DLD1 (cell line): ENCODE results near the gene RNF151.

ENCODE experiments used
- in situ Hi-C: cut with HindIII; loops from 2 replicates; pipeline ENCODE4 v1.10.0; 2017; ENCODE audit warnings: low sequenced_read_pairs

RNF151 gene

DNA sequence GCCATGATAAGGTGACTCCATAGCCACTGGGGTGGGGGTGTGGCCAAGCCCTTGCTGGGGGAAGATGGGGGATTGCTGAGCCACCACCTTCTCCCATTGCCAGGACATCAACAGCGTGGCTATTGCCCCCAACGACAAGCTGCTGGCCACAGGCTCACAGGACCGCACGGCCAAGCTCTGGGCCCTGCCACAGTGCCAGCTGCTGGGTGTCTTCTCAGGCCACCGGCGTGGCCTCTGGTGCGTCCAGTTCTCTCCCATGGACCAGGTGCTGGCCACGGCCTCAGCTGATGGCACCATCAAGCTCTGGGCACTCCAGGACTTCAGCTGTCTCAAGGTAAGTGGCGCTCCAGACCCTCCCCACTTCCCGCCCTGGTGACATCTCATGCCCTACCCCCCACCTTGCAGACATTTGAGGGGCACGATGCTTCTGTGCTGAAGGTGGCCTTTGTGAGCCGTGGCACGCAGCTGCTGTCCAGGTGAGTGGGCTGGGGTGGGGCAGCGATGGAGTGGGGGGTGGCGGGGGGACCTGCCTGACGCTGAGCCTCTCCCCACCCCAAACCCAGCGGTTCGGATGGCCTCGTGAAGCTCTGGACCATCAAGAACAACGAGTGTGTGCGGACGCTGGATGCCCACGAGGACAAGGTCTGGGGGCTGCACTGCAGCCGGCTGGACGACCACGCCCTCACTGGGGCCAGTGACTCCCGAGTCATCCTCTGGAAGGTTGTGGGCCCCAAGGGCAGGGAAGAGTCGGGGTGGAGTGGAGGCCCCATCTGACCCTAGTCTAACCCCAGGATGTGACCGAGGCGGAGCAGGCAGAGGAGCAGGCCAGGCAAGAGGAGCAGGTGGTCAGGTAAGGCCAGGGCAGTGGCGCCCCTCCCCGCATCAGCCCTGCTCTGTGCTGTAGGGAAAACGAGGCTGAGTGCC, 10.6 kb downstream of the RNF151 start:
- in situ Hi-C loops: no loop called here

DNA sequence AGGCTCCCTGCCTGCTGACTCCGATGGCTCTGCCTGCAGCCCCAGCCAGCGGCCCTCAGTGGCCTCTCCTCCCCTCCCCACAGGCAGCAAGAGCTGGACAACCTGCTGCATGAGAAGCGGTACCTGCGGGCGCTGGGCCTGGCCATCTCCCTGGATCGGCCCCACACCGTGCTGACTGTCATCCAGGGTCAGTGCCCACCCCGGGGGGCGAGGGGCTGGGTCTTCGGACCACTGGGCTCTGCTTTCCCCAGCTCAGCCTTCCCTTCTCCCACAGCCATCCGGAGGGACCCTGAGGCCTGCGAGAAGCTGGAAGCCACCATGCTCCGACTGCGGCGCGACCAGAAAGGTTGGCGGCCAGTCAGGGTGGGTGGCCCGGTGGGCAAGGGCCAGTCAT, 11.2 kb downstream of the RNF151 start:
- in situ Hi-C loops: no loop called here

DNA sequence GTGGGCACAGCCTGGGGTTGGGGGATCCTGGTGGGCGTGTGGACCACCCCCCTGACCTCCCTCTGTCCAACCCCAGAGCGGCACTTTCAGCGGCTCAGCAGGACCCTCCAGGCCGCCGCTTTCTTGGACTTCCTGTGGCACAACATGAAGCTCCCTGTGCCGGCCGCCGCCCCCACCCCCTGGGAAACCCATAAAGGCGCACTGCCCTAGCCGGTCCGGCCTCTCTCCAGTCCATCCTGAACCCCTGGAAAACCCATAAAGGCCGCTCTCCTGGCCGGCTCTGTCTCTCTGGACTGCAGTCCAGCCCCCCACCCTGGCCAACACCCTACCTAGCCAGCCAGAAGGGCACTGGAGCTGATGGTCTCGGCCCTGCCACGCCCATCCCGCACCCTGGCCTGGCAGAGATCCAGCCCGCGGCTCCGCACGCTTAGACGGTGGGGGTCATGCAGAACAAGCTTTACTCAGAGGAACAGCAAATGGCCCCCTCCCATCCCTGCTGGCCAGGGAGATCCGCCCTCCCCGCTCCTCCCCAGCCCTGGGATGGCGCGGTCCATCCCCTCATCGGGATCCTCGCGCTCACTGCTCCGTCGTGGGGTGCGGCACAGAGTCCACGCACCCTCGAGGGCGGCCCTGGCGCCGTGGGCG, 11.9 kb downstream of the RNF151 start:
- in situ Hi-C loops: no loop called here

- in situ Hi-C loops: no loop called here
Measured at GRCh38 chr16:1979271-1980029, 12.8 kb downstream of the RNF151 start.

DNA sequence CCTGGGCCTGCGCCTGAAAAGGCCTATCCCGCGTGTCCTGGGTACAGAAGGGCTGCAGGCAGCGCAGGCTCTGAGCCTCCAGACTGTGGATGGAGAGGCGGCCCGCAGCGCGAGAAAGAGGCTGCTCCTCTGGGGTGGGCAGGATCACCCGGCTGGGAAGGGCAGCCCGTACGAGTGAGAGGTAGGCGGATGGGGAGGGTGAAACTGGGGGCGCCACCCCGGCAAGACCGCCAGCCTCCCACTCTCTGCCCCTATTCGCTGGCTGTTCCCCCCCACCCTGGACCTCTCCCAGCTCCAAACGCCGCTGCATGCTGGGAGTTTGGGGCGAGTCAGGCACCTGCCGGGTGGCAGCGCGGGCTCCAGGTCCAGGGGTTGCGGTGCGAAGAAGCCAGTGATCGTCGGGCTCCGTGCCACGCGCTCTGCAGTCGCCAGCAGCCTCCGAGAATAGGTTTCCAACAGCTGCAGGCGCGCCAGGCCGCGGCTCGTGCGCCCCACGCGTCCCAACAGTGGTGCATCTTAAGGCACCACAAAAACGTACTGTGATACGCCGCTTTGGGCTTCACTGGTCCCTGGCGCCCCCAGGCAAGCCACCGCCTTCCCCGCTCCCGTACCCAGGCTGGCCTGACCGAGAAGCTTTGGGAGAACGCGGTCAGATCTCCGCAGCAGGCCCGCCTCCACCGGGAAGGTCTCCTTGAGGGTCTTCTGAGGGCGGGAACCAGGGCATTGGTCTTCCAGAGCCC, 13.5 kb downstream of the RNF151 start:
- in situ Hi-C loops: no loop called here

DNA sequence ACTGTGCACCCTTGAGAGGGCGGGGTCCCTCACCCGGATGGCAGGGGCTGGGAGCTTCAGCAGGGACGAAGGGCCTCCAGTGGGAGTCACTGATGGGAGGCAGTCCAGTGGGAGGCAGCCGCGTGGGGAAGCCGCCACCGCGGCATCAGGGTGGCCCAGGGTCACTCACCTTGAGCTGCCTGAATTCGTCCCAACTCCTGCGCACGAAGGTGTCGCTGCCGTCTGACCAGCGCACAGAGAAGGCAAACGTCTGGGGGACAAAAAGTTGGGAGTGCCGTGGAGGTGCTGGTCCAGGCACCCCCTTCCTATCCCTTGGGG, 14.1 kb downstream of the RNF151 start:
- in situ Hi-C loops: no loop called here

GRCh38 chr16:1981398-1981836, 14.8 kb downstream of the RNF151 start, which contains the start of gene NOXO1:
Gene NOXO1, minus strand, starts transcription at chr16:1981469. Its CDS starts 290 bp downstream, at chr16:1981179.
- in situ Hi-C loops: no loop called here

- in situ Hi-C loops: no loop called here
Measured at GRCh38 chr16:1982013-1982433, 15.4 kb downstream of the RNF151 start.

DNA sequence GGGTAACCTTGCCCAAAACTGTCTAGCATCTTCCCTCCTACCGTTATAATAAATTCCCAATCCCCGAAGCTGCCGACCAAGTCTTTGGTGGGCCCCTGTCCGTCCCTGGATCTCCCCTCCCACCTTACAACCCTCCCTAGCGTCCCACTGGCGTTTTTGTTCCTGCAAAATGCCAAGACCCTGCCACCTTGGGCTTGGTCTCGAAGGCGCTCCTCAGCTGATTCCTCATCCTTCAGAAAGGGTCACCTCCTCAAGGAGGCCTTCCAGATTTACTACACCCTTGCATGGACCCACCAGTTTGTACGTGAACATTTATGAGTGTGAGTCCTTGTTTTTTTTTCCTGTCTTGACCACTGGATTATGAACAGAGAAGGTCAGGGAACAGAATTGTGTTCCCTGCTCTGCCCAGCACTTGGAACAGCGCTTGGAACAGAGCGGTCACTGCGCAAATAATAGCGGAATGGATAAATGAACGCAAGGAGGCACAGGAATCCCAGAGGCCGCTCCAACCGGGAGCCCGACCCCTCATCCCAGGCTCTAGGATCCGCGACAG, 16.4 kb downstream of the RNF151 start:
- in situ Hi-C loops: no loop called here

DNA sequence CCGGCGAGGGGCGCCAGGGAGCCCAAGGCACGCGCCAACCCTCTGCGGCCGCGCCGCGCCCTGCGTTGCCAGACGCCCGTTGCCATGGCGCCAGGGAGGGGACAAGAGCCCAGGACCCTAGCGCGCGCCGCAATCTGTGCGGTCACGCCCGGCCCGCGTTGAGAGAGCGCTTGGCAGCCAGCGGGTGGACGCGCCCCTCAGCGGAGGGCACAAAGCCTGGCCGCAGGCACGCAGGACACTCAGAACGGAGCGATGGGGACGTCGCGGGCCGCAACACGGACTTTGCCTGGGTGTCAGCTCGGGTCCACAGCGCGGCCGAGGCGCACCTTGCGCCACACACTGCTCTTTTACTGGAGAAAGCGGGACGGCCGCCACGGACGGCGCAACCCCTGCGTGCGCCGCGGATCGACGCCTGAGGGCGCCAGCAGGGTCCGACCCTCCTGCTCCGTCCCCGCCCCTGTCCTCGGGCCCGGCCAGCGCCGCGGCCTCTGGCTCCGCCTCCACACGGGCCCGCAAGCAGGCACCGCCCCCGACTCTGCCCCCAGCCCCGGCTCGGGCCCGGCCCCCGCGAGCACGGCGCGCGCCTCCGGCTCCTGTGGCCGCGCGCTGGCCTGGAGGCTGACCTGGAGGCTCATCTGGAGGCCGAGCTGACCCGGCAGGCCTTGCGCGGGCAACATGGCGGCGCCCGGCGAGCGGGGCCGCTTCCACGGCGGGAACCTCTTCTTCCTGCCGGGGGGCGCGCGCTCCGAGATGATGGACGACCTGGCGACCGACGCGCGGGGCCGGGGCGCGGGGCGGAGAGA, 17.1 kb downstream of the RNF151 start, which contains the start of gene GFER:
GFER (plus strand) TSS at position 650 of the 803 bp plus-strand sequence; CDS start at position 676, 26 bp downstream.
- in situ Hi-C loops: no loop called here

DNA sequence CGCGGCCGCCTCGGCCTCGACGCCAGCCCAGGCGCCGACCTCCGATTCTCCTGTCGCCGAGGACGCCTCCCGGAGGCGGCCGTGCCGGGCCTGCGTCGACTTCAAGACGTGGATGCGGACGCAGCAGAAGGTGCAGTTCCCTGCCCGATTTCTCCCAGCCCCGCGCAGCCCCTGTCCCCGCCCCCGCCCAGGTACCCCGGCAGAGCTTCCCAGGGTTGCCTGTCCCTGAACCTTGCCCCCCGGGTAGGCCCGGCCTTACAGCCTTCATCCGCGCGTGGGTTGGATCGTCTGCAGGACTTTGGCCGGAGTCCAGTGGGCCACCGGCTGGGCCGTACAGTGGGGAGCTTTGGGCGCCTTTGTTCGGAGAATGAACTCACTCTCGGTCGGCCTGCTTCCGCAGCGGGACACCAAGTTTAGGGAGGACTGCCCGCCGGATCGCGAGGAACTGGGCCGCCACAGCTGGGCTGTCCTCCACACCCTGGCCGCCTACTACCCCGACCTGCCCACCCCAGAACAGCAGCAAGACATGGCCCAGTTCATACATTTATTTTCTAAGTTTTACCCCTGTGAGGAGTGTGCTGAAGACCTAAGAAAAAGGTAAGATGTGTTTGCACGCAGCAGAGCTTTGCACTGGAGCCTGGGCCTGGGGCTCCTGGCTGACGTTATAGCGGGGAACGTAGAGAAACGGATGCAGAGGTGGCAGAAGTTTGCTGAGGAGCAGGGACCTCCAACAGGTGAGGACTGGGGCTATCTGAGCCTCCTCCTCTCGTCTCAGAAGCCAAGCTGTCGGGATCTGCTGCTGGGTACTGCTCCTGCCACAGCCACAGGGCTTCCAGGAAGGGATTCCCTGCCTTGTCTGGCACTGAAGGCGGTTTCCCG, 17.9 kb downstream of the RNF151 start:
- in situ Hi-C loops: no loop called here

GRCh38 chr16:1985466-1986150, 19.0 kb downstream of the RNF151 start:
- in situ Hi-C loops: no loop called here

GRCh38 chr16:1987198-1987597, 20.5 kb downstream of the RNF151 start:
- in situ Hi-C loops: no loop called here

- in situ Hi-C loops: no loop called here
Measured at GRCh38 chr16:1989209-1990100, 22.8 kb downstream of the RNF151 start, which contains the start of gene SYNGR3. Gene SYNGR3, plus strand, starts transcription at chr16:1989970. Its CDS starts 133 bp downstream, at chr16:1990103.

DNA sequence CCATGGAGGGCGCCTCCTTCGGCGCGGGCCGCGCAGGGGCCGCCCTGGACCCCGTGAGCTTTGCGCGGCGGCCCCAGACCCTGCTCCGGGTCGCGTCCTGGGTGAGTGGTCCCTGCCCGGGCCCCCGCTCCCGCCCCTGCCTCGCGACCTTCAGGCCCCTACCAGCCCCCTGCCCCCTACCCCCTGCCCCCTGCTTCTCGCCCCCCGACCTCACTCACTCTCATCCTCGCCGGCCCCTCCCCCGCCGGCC, 23.4 kb downstream of the RNF151 start:
- in situ Hi-C loops: no loop called here

DNA sequence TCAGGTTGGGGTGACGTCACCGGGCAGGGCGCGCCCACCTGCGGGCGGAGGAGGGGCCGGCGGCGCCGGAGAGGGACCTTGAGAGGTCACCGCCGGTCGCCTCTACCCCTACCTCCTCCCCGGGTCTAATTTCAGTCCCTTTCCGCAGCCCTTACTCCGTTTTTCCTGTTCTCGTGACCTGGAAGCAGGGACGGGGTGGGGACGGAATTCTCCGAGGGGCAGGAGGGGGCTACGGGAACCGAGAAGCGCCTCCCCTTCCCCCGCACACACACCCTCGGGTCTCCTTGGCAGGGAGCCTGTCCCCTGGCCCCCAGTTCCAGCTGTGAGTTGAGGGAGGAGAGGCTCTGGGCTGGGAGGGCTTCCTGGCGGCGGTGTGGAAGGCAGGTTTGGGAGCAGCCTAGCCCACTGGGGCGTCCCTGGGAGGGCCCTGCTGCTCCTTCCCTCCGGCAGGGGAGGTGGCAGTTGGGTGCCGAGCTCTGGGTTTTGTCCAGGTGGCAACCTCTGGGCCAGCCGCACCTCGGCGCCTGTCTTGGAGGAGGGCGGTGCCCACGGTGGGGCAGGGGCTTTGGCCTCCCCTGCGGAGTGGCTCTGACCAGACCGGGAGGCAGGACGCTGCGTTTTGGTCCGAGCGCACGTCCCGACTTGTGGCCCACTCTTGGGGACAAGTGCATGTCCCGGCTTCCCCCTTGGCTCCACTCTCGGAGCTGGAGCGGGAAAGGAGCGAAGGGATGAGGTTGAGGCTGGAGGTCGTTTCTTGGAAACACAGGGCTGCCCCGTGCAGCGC, 23.9 kb downstream of the RNF151 start:
- in situ Hi-C loops: no loop called here
